SK-N-SH (cell line): Measurements from ENCODE around the gene CD300C. TPM values are rescaled to one million over a fixed set of nuclear protein-coding genes. Genes with fewer than 3 reads are reported as not detected.

Experiments used
- CTCF ChIA-PET: fragments of 300-600, 350-600 bp; formaldehyde crosslinking; extraction: SDS; loops from one replicate; lab custom pipeline; 2021; lab: Yijun Ruan, JAX
- POLR2A ChIA-PET: fragments of 350-600 bp; sonication (Branson Sonifier 250); formaldehyde crosslinking; extraction: SDS; loops from one replicate; lab custom pipeline; 2020; ENCODE audit warnings: antibody characterized with exemption, inconsistent platforms; lab: Yijun Ruan, JAX
- DNase-seq: peaks from one replicate; pipeline ENCODE4 v3.0.0; 2012
- H2AFZ ChIP-seq: fragments of 200-600 bp; sonication (generic); 2 replicates; pipeline ENCODE4 v1.8.1; 2016; ENCODE audit warnings: antibody characterized with exemption, mild to moderate bottlenecking, low read depth
- H3F3A ChIP-seq: fragments of 200-600 bp; sonication (generic); replicated peaks from 2 replicates; pipeline ENCODE3; 2016; ENCODE audit warnings: antibody characterized with exemption, mild to moderate bottlenecking; ENCODE audit not compliant: insufficient read depth
- H3K27ac ChIP-seq, 2 experiments: fragments of 200-500 bp in 1 of 2; fragments of 200-600 bp in 1 of 2; sonication (Bioruptor generic) in 1 of 2; sonication (generic), shearing (Covaris generic) in 1 of 2; 2 replicates each; pipeline versions ENCODE4 v1.5.1 to v1.6.1; 2014 to 2016; ENCODE audit warnings: low read depth in 2 of 2, inconsistent platforms in 1 of 2, low read length in 1 of 2, mild to moderate bottlenecking in 1 of 2, mixed read lengths in 1 of 2
- H3K27me3 ChIP-seq: fragments of 200-600 bp; sonication (generic), shearing (Covaris generic); 2 replicates; pipeline ENCODE4 v1.6.1; 2016; ENCODE audit warnings: mixed run types; ENCODE audit not compliant: insufficient read depth
- H3K36me3 ChIP-seq, 2 experiments: fragments of 200-500 bp in 1 of 2; fragments of 200-600 bp in 1 of 2; sonication (Bioruptor generic) in 1 of 2; sonication (generic) in 1 of 2; replicated peaks in 1 of 2; 2 replicates each; pipeline versions ENCODE3 to v1.5.1; 2014 to 2016; ENCODE audit warnings: low read length in 1 of 2, mild to moderate bottlenecking in 1 of 2; ENCODE audit not compliant: insufficient read depth in 2 of 2, control insufficient read depth in 1 of 2
- H3K4me1 ChIP-seq, 2 experiments: fragments of 200-500 bp in 1 of 2; fragments of 200-600 bp in 1 of 2; sonication (Bioruptor generic) in 1 of 2; sonication (generic), shearing (Covaris generic) in 1 of 2; 2 replicates each; pipeline versions ENCODE4 v1.5.1 to v1.6.1; 2014 to 2016; ENCODE audit warnings: low read depth in 1 of 2, low read length in 1 of 2, mixed run types in 1 of 2; ENCODE audit not compliant: insufficient read depth in 2 of 2, control insufficient read depth in 1 of 2
- H3K4me2 ChIP-seq: fragments of 200-600 bp; sonication (generic), shearing (Covaris generic); 2 replicates; pipeline ENCODE4 v1.6.1; 2017; ENCODE audit warnings: mixed run types
- H3K4me3 ChIP-seq, 2 experiments: fragments of 200-500 bp in 1 of 2; fragments of 200-600 bp in 1 of 2; sonication (Bioruptor generic) in 1 of 2; sonication (generic), shearing (Covaris generic) in 1 of 2; 2 replicates each; pipeline versions ENCODE4 v1.5.1 to v1.8.1; 2014 to 2016; ENCODE audit warnings: low read depth in 2 of 2, inconsistent platforms in 1 of 2, low read length in 1 of 2, mild to moderate bottlenecking in 1 of 2, mixed read lengths in 1 of 2, moderate library complexity in 1 of 2
- H3K79me2 ChIP-seq: fragments of 200-600 bp; sonication (generic); 2 replicates; pipeline ENCODE4 v1.8.1; 2017; ENCODE audit warnings: mild to moderate bottlenecking; ENCODE audit not compliant: insufficient read depth
- H3K9ac ChIP-seq: fragments of 200-600 bp; sonication (generic); 2 replicates; pipeline ENCODE4 v1.6.1; 2017; ENCODE audit warnings: mixed run types
- H3K9me2 ChIP-seq: fragments of 200-600 bp; sonication (generic); 2 replicates; pipeline ENCODE4 v1.6.1; 2017; ENCODE audit warnings: mixed run types
- H3K9me3 ChIP-seq: fragments of 200-600 bp; sonication (generic); 2 replicates; pipeline ENCODE4 v1.6.1; 2017; ENCODE audit warnings: mixed run types, mild to moderate bottlenecking, moderate library complexity
- H4K20me1 ChIP-seq: fragments of 200-600 bp; sonication (generic); 2 replicates; pipeline ENCODE4 v1.6.1; 2017; ENCODE audit warnings: mild to moderate bottlenecking, mixed run types; ENCODE audit not compliant: insufficient read depth
- ELF1 ChIP-seq: IDR thresholded peaks from 2 replicates; pipeline ENCODE4 v1.4.0; 2012
- EP300 ChIP-seq, 2 experiments: IDR thresholded peaks; 2 replicates each; pipeline versions ENCODE4 v1.4.0 to v1.6.1; 2012; ENCODE audit warnings: borderline replicate concordance in 1 of 2, low read depth in 1 of 2, low read length in 1 of 2
- EZH2phosphoT487 ChIP-seq: fragments of 200-600 bp; sonication (generic); IDR thresholded peaks from 2 replicates; pipeline ENCODE4 v1.6.1; 2017; ENCODE audit warnings: low read depth, mixed run types, mild to moderate bottlenecking, antibody characterized with exemption, moderate library complexity, borderline replicate concordance
- FOSL2 ChIP-seq: IDR thresholded peaks from 2 replicates; pipeline ENCODE4 v1.4.0; 2012; ENCODE audit warnings: low read depth, mild to moderate bottlenecking, moderate library complexity, borderline replicate concordance
- FOXM1 ChIP-seq: IDR thresholded peaks from 2 replicates; pipeline ENCODE4 v1.4.0; 2012; ENCODE audit warnings: low read depth, mild to moderate bottlenecking
- GATA2 ChIP-seq: sonication (generic); formaldehyde crosslinking; IDR thresholded peaks from 2 replicates; pipeline ENCODE4 v1.5.0; 2020; ENCODE audit warnings: mild to moderate bottlenecking, missing genetic modification reagents
- MEF2A ChIP-seq: IDR thresholded peaks from 2 replicates; pipeline ENCODE4 v1.4.0; 2012; ENCODE audit warnings: low read depth, borderline replicate concordance
- MXI1 ChIP-seq: IDR thresholded peaks from 2 replicates; pipeline ENCODE4 v1.6.1; 2012; ENCODE audit warnings: mild to moderate bottlenecking, low read depth, low read length, improper control_type of control experiment
- POLR2AphosphoS5 ChIP-seq: IDR thresholded peaks from 2 replicates; pipeline ENCODE4 v1.6.1; 2012; ENCODE audit warnings: low read depth, low read length
- RAD21 ChIP-seq: IDR thresholded peaks from 2 replicates; pipeline ENCODE4 v1.6.1; 2012; ENCODE audit warnings: mild to moderate bottlenecking, low read length
- RFX5 ChIP-seq: IDR thresholded peaks from 2 replicates; pipeline ENCODE4 v1.6.1; 2012; ENCODE audit warnings: mild to moderate bottlenecking, improper control_type of control experiment, low read length
- TCF12 ChIP-seq: IDR thresholded peaks from 2 replicates; pipeline ENCODE4 v1.4.0; 2012
- TEAD4 ChIP-seq: IDR thresholded peaks from 2 replicates; pipeline ENCODE4 v1.4.0; 2012; ENCODE audit warnings: mild to moderate bottlenecking, borderline replicate concordance; ENCODE audit not compliant: insufficient read depth
- USF2 ChIP-seq: fragments of 150-350 bp; IDR thresholded peaks from 2 replicates; pipeline ENCODE4 v1.6.1; 2017; ENCODE audit warnings: antibody characterized with exemption, low read length, low read depth, borderline replicate concordance
- YY1 ChIP-seq: IDR thresholded peaks from 2 replicates; pipeline ENCODE4 v1.4.0; 2012; ENCODE audit warnings: low read depth, mild to moderate bottlenecking
- WGBS: methylation state at CpG from one replicate; pipeline ENCODE4 v1.1.6; 2017; ENCODE audit warnings: low lambda C conversion rate; 5-methylcytosine and 5-hydroxymethylcytosine counted together
- polyA plus RNA-seq, 3 experiments: library from polyadenylated mRNA; depleted of rRNA; stranded (reverse); fragments of >200 nt; gene quantifications; 2 replicates each; pipeline ENCODE4 v1.2.3, GENCODE V29; 2012
- TF ChIP-seq, protein P1 (sequence below): fragments of 150-350 bp; IDR thresholded peaks from 2 replicates; pipeline ENCODE4 v1.6.1; 2016; ENCODE audit warnings: mild to moderate bottlenecking, low read depth, low read length
- TF ChIP-seq, protein P2 (sequence below): IDR thresholded peaks from 2 replicates; pipeline ENCODE4 v1.6.1; 2012; ENCODE audit warnings: mild to moderate bottlenecking, low read depth, low read length, moderate library complexity

The CD300C gene
- polyA plus RNA-seq, 1 of the 3 experiments (the other 2 are of a cell fraction): not detected

DNA sequence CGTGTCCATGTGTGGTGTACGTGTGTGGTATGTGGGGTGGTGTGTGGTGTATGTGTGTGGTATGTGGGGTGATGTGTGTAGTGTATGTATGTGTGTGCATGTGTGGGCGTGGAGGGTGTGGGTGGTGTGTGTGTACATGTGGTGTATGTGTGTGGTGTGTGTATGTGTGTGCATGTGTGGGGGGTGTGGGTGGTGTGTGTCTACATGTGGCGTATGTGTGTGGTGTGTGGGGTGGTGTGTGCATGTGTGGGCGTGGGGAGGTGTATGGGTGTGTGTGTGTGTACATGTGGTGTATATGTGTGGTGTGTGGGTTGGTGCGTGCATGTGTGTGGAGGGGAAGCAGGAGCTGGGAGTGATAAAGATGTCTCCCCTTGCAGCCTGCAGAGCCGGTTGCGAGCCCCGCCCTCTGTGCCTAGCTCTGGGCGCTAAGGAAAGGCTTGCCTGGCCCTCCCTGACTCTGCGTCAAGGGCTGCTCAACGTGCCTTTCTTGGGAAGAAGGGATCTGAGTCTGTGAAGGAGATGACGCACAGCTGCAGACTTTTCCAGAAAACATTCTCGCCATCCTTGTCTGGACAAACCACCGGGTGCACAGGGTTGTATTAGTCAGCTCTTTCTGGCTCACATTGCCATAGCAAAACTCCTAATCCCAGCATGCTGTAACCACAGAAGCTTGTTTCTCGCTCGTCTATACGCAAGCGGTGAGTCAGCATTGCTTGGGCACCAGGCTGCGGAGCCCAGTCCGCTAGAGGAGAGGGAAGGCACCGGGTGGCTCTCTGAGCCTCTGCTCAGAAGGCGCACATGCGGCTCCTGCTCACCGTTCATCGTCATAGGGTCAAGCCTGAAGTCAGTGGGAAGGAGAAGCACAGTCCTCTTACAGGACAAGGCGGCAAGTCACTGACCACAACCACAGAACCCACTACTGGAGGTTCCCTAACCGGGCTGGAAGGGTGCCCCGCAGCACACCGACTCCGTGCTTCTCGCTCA is 23.4 kb upstream of the CD300C start:
- POLR2A ChIA-PET: no interaction called here
- Histone ChIP-seq H3K9me2 (no peaks in the 10 kb centered on the region), H2AFZ (no peak overlapping the region), H4K20me1 (no peaks in the 10 kb centered on the region), H3F3A (no peaks in the 10 kb centered on the region), H3K36me3 (no peaks in the 10 kb centered on the region), H3K79me2 (no peaks in the 10 kb centered on the region), H3K27me3 (no peaks in the 10 kb centered on the region), H3K9ac (no peak overlapping the region), H3K27ac (no peak overlapping the region), H3K4me3 (no peak overlapping the region), H3K4me2 (no peak overlapping the region), H3K4me1 (no peaks in the 10 kb centered on the region), H3K9me3 (no peaks in the 10 kb centered on the region)
- CTCF ChIA-PET: interaction anchor here (1.1 to 2.3 kb wide), 4 partner anchors 37 to 201 kb away, joined by 3 to 7 read pairs (median 4); no protein-coding TSS in a partner anchor
- no peak for TF ChIP-seq EZH2phosphoT487
- TF ChIP-seq MEF2A: no peak
- TF ChIP-seq, protein P1, sequence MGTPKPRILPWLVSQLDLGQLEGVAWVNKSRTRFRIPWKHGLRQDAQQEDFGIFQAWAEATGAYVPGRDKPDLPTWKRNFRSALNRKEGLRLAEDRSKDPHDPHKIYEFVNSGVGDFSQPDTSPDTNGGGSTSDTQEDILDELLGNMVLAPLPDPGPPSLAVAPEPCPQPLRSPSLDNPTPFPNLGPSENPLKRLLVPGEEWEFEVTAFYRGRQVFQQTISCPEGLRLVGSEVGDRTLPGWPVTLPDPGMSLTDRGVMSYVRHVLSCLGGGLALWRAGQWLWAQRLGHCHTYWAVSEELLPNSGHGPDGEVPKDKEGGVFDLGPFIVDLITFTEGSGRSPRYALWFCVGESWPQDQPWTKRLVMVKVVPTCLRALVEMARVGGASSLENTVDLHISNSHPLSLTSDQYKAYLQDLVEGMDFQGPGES: no peak
- TF ChIP-seq EP300 (IDR thresholded peaks at IDR 0.05; ENCODE audit: borderline replicate concordance in 1 of 2, low read depth in 1 of 2, low read length in 1 of 2): no peak
- no peak for TF ChIP-seq USF2
- TF ChIP-seq RFX5: no peak
- TF ChIP-seq RAD21: no peak
- no peak for TF ChIP-seq YY1
- no peak for TF ChIP-seq POLR2AphosphoS5
- no peak for TF ChIP-seq FOXM1
- TF ChIP-seq, protein P2, sequence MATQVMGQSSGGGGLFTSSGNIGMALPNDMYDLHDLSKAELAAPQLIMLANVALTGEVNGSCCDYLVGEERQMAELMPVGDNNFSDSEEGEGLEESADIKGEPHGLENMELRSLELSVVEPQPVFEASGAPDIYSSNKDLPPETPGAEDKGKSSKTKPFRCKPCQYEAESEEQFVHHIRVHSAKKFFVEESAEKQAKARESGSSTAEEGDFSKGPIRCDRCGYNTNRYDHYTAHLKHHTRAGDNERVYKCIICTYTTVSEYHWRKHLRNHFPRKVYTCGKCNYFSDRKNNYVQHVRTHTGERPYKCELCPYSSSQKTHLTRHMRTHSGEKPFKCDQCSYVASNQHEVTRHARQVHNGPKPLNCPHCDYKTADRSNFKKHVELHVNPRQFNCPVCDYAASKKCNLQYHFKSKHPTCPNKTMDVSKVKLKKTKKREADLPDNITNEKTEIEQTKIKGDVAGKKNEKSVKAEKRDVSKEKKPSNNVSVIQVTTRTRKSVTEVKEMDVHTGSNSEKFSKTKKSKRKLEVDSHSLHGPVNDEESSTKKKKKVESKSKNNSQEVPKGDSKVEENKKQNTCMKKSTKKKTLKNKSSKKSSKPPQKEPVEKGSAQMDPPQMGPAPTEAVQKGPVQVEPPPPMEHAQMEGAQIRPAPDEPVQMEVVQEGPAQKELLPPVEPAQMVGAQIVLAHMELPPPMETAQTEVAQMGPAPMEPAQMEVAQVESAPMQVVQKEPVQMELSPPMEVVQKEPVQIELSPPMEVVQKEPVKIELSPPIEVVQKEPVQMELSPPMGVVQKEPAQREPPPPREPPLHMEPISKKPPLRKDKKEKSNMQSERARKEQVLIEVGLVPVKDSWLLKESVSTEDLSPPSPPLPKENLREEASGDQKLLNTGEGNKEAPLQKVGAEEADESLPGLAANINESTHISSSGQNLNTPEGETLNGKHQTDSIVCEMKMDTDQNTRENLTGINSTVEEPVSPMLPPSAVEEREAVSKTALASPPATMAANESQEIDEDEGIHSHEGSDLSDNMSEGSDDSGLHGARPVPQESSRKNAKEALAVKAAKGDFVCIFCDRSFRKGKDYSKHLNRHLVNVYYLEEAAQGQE: no peak
- no peak for TF ChIP-seq GATA2 (CRISPR knock-in tag)
- TF ChIP-seq ELF1: no peak
- TF ChIP-seq MXI1: no peak
- TF ChIP-seq TEAD4: no peak
- no peak for TF ChIP-seq TCF12
- TF ChIP-seq FOSL2: no peak
- 46% methylated on average over 29 of the region's 32 CpGs for WGBS
- DNase-seq: no peak
